NT2/D1 (cell line): Measurements from ENCODE around the gene PAH.

ENCODE experiments used
- SUZ12 ChIP-seq: IDR thresholded peaks from 2 replicates; pipeline ENCODE4 v1.6.1; 2011; ENCODE audit not compliant: insufficient read length, insufficient read depth; ENCODE audit errors: extremely low read depth
- YY1 ChIP-seq: IDR thresholded peaks from 2 replicates; pipeline ENCODE4 v1.6.1; 2011; ENCODE audit not compliant: insufficient read length, insufficient read depth
- ZNF274 ChIP-seq: IDR thresholded peaks from 2 replicates; pipeline ENCODE4 v1.6.1; 2011; ENCODE audit warnings: mild to moderate bottlenecking, low read depth, low read length

- TF ChIP-seq ZNF274 (no peak), YY1 (no peak), SUZ12 (no peak)
These were observed 33.3 kb upstream of the PAH start for GRCh38 chr12:102950107-102950949.
